ENCODE data around the gene NOXO1.

DNA sequence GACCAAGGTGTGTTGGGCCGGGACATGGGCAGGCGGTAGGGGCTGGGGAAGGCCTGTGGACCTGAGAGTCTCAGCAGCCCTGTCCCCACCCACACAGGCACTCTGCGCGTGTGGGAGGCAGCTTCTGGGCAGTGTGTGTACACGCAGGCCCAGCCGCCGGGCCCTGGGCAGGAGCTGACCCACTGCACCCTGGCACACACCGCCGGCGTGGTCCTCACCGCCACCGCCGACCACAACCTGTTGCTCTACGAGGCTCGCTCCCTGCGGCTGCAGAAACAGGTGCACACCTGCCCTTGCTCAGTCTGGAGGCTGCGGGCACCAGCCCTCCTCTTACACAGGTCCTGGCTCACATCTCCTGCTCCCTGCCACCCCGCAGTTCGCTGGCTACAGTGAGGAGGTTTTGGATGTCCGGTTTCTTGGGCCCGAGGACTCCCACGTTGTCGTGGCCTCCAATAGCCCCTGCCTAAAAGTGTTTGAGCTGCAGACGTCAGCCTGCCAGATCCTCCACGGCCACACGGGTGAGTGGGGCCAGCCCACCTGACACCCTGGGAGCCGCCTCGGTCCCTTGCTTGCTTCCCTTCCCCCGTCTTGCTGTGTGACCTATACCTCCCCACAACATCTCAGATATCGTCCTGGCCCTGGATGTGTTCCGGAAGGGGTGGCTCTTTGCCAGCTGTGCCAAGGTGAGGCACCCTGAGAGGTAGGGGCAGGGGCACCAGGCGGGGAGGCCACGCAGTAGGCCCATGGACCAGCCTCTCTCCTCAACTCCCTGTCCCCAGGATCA is 5.6 kb downstream of the NOXO1 start:
- no peak for TF ChIP-seq POLR2A (IDR thresholded peaks at IDR 0.05)
- TF ChIP-seq, protein P1, sequence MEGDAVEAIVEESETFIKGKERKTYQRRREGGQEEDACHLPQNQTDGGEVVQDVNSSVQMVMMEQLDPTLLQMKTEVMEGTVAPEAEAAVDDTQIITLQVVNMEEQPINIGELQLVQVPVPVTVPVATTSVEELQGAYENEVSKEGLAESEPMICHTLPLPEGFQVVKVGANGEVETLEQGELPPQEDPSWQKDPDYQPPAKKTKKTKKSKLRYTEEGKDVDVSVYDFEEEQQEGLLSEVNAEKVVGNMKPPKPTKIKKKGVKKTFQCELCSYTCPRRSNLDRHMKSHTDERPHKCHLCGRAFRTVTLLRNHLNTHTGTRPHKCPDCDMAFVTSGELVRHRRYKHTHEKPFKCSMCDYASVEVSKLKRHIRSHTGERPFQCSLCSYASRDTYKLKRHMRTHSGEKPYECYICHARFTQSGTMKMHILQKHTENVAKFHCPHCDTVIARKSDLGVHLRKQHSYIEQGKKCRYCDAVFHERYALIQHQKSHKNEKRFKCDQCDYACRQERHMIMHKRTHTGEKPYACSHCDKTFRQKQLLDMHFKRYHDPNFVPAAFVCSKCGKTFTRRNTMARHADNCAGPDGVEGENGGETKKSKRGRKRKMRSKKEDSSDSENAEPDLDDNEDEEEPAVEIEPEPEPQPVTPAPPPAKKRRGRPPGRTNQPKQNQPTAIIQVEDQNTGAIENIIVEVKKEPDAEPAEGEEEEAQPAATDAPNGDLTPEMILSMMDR (IDR thresholded peaks at IDR 0.05): no peak

Measured in heart left ventricle (tissue), 13 donors.